Colonic mucosa (tissue), 4 donors: Measurements from ENCODE around the gene PELI1. TPM values are rescaled to one million over a fixed set of nuclear protein-coding genes. Genes with fewer than 3 reads are reported as not detected.

Experiments
- DNase-seq: peaks from one replicate; pipeline ENCODE4 v3.0.0-alpha.2; 2020
- H3K27ac ChIP-seq: fragments of 200-600 bp; one replicate; pipeline ENCODE4 v1.8.0; 2021
- H3K27me3 ChIP-seq: fragments of 200-600 bp; one replicate; pipeline ENCODE4 v1.8.0; 2021
- H3K36me3 ChIP-seq: fragments of 200-600 bp; one replicate; pipeline ENCODE4 v1.8.0; 2021
- H3K4me1 ChIP-seq: fragments of 200-600 bp; one replicate; pipeline ENCODE4 v1.8.0; 2021; ENCODE audit warnings: mild to moderate bottlenecking
- H3K4me3 ChIP-seq: fragments of 200-600 bp; one replicate; pipeline ENCODE4 v1.8.0; 2021
- H3K9ac ChIP-seq, 2 donors: one replicate each; pipeline ENCODE4 v1.7.0; 2013; ENCODE audit warnings: control low read depth in 2 of 2, low read depth in 2 of 2, low read length in 2 of 2
- H3K9me3 ChIP-seq: fragments of 200-600 bp; one replicate; pipeline ENCODE4 v1.8.0; 2021
- intact Hi-C: fragments of 100-400 bp; cut with DNase I; formaldehyde crosslinking; loops from one replicate; pipeline ENCODE4 v1.14.1; 2022
- total RNA-seq, 2 donors: library from RNA; stranded (reverse); fragmentation: NEBNext Ultra II Directional in 1 of 2; extraction: Animal tissue kit (Norgen Biotek cat#: 25700) in 1 of 2; gene quantifications; one replicate each; pipeline ENCODE4 v1.2.1, GENCODE V29; 2021
- TF ChIP-seq, protein P1 (sequence below): fragments of 200-600 bp; IDR thresholded peaks from one replicate; pipeline ENCODE4 v1.8.0; 2022; ENCODE audit warnings: antibody characterized with exemption, mild to moderate bottlenecking
- donor health status: healthy.
- donor health status: DM: no; HTN: no; CAD: no.
- donor health status: DM: no; HTN: no; CAD: no.

The PELI1 gene
- total RNA-seq, 2 donors from 2014 or later, result 34.3 to 57.6 TPM

DNA sequence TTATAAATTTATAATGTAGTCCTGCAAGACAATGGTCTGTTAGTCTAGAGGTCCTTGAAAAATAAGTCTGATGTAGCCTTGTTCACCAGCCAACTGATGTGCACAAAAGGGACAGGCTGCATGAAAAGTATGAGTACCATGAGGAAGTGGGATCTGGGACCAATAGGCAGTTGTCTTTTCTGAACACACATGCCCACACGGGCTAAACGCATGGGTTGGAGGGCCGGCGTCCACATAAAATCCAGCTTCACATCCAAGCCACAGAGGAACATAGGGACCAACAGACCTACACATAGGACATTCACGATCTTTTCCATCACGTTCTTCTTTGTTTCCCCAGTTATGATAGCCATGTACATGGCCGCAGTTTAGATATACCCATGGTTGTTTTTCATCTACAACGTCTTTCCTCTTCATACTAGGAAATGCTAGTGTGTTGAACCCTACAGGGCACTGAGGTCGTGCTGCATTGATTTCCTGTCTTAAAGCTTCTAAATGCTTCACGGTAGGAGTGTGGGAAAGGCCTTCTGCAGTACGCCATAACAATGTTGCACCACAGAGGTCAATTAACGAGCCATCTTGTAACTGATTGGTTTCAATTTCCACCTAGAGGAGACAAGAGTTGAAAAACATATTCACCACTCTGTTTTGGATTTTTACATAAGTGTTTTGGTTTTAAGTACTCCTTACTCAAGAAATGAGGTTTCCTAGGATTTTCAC is 49.4 kb downstream of the PELI1 start:
- H3K4me1 ChIP-seq, result no peaks in the 10 kb centered on the region
- no peak overlapping the region for H3K4me3 ChIP-seq
- TF ChIP-seq, protein P1, sequence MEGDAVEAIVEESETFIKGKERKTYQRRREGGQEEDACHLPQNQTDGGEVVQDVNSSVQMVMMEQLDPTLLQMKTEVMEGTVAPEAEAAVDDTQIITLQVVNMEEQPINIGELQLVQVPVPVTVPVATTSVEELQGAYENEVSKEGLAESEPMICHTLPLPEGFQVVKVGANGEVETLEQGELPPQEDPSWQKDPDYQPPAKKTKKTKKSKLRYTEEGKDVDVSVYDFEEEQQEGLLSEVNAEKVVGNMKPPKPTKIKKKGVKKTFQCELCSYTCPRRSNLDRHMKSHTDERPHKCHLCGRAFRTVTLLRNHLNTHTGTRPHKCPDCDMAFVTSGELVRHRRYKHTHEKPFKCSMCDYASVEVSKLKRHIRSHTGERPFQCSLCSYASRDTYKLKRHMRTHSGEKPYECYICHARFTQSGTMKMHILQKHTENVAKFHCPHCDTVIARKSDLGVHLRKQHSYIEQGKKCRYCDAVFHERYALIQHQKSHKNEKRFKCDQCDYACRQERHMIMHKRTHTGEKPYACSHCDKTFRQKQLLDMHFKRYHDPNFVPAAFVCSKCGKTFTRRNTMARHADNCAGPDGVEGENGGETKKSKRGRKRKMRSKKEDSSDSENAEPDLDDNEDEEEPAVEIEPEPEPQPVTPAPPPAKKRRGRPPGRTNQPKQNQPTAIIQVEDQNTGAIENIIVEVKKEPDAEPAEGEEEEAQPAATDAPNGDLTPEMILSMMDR, result no peak
- H3K27me3 ChIP-seq, result no peaks in the 10 kb centered on the region
- DNase-seq, result no peak
- no peak overlapping the region for H3K9ac ChIP-seq
- no peak overlapping the region for H3K27ac ChIP-seq
- no peaks in the 10 kb centered on the region for H3K9me3 ChIP-seq
- H3K36me3 ChIP-seq, result peaks cover 22% of the 10 kb centered on the region
- intact Hi-C loops, result no loop called here

DNA sequence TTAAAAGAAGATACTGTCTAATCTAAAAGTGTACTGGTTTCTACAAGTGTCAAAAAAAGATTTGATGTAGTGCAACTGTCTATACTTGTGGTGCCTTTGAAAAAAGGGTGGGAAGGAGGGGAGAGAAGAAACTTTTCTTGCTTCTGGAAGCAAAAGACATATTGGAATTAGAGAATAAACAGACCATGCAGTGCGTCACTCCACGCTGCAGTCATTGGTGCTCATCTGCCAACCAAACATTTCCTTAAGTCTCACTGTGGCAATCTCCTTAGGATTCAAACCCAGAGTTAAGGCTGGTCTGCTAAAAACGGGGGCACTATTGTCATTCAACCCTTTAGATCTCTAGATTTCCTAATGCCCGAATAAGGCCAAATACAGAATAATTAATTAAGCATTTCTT is 50.9 kb downstream of the PELI1 start:
- Histone ChIP-seq H3K36me3 (peaks cover 17% of the 10 kb centered on the region), H3K9ac (no peak overlapping the region), H3K27me3 (no peaks in the 10 kb centered on the region), H3K9me3 (no peaks in the 10 kb centered on the region), H3K27ac (no peak overlapping the region), H3K4me3 (no peak overlapping the region), H3K4me1 (no peaks in the 10 kb centered on the region)
- intact Hi-C loops, result no loop called here
- TF ChIP-seq, protein P1, result no peak
- no peak for DNase-seq

DNA sequence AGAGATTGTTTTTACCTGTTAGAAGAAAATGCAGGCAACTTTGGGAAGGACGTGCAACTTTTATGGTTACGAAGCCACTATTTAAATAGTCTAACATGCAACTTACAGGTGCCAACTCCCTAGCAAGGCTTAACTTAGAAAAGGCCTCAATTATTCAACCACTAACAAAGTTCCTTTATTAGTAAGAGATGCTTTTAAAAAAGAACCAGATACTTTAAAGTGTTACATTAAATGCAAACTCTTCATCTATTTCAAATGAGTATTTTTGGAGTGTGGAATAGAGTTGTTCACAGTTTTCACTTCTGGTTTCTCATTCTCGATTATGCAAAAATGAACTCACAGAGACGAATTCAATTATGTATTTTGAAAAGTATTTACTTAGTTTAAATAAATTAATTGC is 51.7 kb downstream of the PELI1 start:
- no peaks in the 10 kb centered on the region for H3K27me3 ChIP-seq
- H3K36me3 ChIP-seq, result peaks cover 17% of the 10 kb centered on the region
- H3K4me1 ChIP-seq, result no peaks in the 10 kb centered on the region
- intact Hi-C loops, result no loop called here
- no peak overlapping the region for H3K27ac ChIP-seq
- H3K9me3 ChIP-seq, result no peaks in the 10 kb centered on the region
- TF ChIP-seq, protein P1, result no peak
- H3K9ac ChIP-seq, result no peak overlapping the region
- no peak for DNase-seq
- no peak overlapping the region for H3K4me3 ChIP-seq

DNA sequence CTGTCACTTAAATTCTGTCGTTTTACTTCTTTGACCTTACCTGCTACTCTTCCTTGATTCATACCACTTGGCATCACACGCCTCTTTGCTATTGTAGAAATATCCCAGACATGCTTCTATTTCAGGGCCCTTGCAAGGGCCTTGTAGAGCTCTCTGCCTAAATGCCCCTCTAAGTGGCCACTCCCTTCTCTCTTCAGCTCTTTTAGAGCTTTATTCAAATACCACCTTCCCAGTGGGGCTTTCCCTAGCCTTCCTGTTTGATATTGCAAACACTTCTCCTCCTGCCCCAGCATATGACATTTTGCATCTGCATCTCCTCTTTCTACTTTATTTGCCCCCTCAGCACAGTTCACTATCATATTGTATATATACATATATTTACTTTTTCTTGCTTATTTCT is 54.0 kb downstream of the PELI1 start:
- TF ChIP-seq, protein P1, result no peak

GRCh38 chr2:64086347-64087082 is 57.7 kb downstream of the PELI1 start:
- Histone ChIP-seq H3K36me3 (no peaks in the 10 kb centered on the region), H3K27me3 (no peaks in the 10 kb centered on the region)
- no peak for DNase-seq

More for the DNA sequence above, 54.0 kb downstream of the PELI1 start:
- no peaks in the 10 kb centered on the region for H3K4me1 ChIP-seq
- intact Hi-C loops, result no loop called here
- DNase-seq, result no peak
- peaks cover 8% of the 10 kb centered on the region for H3K36me3 ChIP-seq
- H3K9me3 ChIP-seq, result no peaks in the 10 kb centered on the region
- H3K27me3 ChIP-seq, result no peaks in the 10 kb centered on the region
- H3K27ac ChIP-seq, result no peak overlapping the region
- H3K4me3 ChIP-seq, result no peak overlapping the region
- no peak overlapping the region for H3K9ac ChIP-seq

More at GRCh38 chr2:64086347-64087082, 57.7 kb downstream of the PELI1 start:
- intact Hi-C loops, result no loop called here
- H3K4me3 ChIP-seq, result no peak overlapping the region
- no peaks in the 10 kb centered on the region for H3K4me1 ChIP-seq
- H3K27ac ChIP-seq, result no peak overlapping the region
- no peaks in the 10 kb centered on the region for H3K9me3 ChIP-seq
- no peak overlapping the region for H3K9ac ChIP-seq
- TF ChIP-seq, protein P1, result no peak
